ENCODE measurements around the gene FOXRED1.
"Not testable (repeated sequence)": the region's sequence is repeated elsewhere in the genome, so short reads cannot be mapped to it uniquely, and the experiment has no call there.

FOXRED1 gene

GRCh38 chr11:126277780-126278179 is 8.8 kb downstream of the FOXRED1 start:
- no peak for FAIRE-seq

- no peak for FAIRE-seq
Observed at GRCh38 chr11:126279191-126279590, 10.2 kb downstream of the FOXRED1 start.

- FAIRE-seq: no peak
Observed at GRCh38 chr11:126280595-126280994, 11.6 kb downstream of the FOXRED1 start.

GRCh38 chr11:126281245-126281644 is 12.3 kb downstream of the FOXRED1 start:
- FAIRE-seq: no peak

- FAIRE-seq: no peak
Observed at GRCh38 chr11:126281666-126282175, 12.8 kb downstream of the FOXRED1 start.

DNA sequence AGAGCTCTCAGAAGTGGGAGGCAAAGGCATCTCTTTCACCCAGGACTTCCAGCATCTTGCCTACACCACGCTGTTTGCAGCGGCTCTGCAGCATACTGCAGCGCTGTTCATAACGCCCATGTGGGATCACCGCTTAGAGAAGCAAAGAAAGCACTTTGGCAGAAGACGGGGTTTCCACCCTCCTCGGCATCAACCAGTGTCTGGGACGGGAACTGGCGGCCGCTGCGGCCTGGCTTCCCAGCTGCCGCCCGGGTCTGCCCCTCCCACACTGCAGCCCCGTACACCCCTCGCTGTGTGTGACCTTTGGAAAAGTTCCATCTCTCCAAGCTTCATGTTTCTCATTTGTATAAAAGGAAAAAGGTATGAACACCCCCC is 13.4 kb downstream of the FOXRED1 start:
- no peak for FAIRE-seq

- FAIRE-seq: no peak
Observed at GRCh38 chr11:126282736-126283591, 14.0 kb downstream of the FOXRED1 start, which contains the start of gene TIRAP. Gene TIRAP (plus strand): TSS chr11:126283093. CDS start chr11:126290895, 7,802 bp downstream.

- no peak for FAIRE-seq
Observed at GRCh38 chr11:126284829-126285228, 15.9 kb downstream of the FOXRED1 start.

DNA sequence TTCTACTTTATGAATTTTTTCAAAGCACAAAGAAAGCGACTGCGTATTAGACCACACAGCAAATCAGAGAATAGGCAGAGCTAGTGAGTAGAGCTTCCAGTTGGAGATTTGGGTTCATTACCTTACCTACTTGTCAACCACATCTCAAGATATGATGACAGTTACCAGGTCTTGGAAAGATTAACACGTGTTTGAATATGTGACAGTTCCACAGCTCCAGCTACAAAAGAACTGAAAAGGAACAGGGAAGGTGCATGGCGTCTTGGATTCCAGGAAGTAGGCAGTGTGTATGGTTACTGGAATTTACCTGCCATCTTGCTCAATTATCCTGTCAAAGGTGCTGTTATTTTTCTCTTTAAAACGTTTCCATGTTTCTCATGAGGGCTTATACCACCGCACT is 19.3 kb downstream of the FOXRED1 start:
- FAIRE-seq: no peak

GRCh38 chr11:126290887-126291286 is 21.9 kb downstream of the FOXRED1 start:
- FAIRE-seq: no peak

DNA sequence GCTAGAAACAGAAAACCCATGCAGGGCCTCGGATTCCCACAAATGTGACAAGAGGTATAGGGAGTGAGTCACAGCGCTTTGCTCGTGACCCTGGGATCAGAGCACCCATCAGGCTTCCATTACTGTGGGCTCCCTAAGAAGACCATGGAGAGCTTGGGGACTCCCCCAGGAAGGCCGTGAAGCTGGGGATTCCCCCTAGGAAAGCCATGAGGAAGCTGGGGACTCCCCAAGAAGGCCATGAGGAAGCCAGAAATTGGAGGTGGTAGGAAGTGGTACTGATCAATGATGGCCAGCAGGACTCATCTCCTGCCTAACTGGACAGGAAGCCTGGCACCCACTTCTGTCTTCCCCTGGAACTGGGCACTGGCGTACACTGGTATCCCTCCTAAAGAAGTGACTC is 24.8 kb downstream of the FOXRED1 start:
- FAIRE-seq: no peak

DNA sequence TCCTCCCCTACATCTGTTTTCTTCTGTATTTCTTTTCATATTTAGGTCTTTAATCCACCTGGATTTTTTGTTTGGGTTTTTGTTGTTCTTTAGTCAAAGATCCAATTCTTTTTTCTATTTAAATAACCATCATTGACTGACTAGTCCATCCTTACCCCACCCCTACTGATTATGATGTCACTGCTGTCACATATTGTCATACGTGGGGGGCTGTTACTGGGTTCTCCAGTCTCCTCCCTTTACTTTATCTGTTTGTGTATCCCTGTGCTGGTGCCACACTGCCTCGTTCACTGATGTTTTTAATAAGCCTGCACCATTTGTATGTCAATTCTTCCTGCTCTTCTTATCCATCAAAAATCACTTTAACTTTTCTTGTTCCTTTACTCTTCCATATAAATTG is 28.1 kb downstream of the FOXRED1 start:
- FAIRE-seq: no peak

- no peak for FAIRE-seq
Observed at GRCh38 chr11:126303623-126304456, 34.9 kb downstream of the FOXRED1 start, which contains the start of gene DCPS. Gene DCPS (plus strand): TSS chr11:126304060. CDS start chr11:126304081, 21 bp downstream.

DNA sequence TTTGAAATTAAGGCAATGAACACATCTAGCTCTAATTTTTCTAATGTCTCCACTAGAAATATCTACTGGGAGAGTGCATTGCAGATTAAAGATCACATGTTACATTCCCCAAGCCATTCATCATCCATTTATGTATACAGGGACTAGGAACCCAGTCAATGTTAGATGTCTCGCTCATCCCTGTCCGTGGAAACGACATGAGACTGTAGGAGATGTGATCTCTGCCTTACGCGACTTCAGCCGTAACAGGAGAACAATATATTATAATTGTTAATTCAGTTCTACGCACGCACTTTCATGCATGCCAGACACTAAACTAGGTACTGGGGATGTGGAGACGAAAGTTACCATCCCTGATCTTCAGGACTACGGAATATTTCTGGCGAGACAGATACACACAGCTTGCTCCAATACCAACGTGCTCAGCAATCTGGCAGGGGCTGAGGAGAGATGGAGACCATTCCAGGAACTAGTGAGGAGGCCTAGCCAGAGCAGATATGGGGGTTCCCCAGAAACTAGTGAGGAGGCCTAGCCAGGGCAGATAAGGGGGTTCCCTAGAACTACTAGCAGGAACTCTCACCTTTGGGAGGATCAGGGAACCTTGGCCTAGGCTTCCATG is 35.6 kb downstream of the FOXRED1 start:
- FAIRE-seq: no peak

DNA sequence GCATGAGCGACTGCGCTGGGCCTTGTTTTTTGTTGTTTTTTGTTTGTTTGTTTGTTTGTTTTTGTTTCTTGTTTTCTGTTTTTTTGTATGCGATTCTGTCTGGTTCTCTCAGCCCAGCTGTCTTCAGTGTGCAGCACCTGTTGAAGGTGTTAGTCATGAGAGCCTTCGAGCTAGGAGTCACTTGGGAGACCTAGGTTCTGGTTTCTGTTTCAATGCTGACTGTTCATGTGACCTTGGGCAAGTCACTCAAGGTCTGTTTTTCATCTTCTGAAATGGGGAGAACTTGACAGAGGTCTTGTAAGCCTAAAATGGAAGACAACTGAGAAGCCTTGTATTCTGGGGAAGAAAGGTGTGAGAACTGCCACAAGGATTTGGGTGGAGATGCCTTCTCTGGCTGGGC is 36.7 kb downstream of the FOXRED1 start:
- no peak for FAIRE-seq

DNA sequence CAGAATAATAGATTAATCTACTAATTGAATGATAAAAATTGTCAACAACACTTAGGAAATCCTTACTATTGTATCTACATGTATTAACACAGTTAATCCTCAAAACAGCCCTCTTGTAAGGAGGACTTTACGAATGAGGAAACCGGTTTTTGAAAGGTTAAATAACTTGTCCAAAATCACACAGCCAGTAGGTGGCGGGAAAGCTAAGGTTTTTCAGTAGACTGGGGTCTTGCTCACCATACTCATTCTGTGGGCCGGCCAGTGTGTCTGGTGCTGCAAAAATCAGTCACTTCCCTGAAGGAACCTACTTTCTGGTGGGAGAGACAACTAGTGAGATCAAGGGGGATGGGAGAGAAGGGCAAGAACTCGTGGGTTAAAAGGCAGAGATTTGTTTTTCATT is 38.8 kb downstream of the FOXRED1 start:
- FAIRE-seq: no peak

DNA sequence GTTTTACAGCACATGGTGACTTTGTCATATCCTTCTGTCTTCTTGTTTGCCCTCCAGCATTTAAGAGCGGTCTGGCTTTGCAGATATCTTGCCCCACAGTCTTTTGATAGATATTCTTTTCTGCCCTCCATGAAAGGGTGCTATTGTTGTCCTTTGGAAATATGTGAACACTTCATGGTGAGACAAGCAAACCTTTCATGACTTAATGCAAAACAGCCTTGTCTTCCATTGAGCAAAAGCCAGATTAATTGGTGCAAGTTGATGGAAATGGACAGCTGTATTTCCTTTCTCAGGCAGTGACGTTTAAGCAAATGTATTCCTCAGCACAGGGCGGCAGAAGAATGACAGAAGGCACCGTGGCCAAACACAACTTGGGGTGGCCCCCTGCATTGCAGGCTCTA is 39.3 kb downstream of the FOXRED1 start:
- FAIRE-seq: no peak

DNA sequence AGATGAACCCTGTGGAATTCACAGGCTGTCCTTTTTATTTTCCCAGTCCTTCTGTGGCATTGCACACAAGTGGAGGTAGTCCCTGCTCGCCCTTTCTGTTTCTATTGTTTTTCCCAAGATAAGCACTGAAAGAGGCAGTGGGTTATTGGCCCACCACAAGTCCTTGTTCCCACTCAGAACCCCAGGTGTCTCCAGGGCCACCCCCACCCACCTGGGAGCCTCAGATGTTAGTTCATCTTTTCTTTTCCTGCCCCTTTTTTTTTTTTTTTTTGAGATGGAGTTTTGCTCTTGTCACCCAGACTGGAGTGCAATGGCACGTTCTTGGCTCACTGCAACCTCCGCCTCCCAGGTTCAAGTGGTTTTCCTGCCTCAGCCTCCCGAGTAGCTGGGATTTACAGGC is 39.8 kb downstream of the FOXRED1 start:
- FAIRE-seq: not testable (repeated sequence)

DNA sequence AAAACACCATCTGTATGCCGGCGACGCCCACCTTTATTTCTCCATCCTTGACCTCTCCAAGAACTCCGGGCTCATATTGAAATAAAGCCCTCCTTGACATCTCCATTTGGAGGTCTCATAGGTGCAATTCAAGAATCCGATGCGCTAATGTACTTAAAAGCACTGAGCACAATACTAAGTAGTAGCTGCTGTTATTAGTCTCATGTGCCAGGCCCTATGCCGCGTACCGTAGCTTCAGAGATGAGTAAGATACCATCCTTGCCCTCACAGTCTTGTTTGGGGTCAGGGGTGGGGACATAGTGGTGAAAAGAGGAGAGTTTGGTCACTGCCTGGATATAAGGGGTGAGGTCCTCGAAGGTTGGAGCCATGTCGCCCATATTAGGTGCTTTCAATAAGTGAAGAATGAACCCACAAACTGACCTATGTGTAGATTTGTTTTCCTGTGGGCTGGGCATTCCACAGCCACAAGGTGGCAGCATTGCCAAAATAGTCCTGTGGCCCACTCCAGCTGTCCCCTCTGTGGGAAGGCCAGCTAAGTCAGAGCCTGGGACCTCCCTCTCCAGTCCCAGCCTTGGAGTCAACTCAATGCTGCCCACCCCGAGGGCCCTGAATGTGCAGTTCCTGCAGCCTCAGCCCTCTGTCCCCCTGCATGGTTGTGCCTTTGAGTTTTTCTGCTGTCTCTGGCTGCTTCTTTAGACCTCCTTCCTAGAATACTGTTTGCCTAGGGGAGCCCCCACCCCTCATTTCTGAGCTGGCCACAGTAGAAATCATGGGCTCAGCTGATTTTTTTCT is 41.4 kb downstream of the FOXRED1 start:
- no peak for FAIRE-seq

GRCh38 chr11:126310992-126311310 is 42.0 kb downstream of the FOXRED1 start:
- no peak for FAIRE-seq

DNA sequence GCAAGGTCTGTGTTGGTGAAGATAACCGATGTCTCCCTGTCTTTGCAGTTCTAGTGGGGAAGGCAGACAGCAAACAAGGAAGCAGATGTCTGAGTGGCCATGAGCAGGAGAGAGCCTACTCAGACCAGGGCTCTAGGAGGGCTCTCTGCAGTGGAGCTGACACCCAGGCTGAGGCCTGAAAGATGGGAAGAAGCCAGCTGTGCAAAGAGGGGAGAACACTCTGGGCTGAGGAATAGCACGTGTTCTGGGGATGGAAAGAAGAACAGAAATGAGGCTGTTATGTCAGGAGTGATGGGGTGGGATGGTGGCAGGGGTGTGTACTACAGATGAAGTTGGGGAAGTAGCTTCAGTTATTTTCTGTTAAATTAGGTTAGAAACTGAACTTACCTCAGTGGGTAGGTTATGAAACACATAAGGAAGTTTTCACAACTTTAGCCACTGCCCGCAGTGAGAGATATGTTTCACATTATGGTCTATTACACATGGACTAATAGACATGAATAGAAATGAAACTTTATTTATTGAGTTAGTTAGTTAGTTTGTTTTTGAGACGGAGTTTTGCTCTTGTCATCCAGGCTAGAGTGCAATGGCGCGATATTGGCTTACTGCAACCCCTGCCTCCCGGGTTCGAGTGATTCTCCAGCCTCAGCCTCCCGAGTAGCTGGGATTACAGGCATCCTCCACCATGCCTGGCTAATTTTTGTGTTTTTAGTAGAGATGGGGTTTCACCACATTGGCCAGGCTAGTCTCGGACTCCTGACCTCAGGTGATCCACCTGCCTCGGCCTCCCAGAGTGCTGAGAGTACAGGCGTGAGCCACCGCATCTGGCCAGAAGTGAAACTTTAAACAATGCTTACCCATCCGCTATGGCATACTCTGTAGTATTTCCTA is 42.7 kb downstream of the FOXRED1 start:
- no peak for FAIRE-seq
